CD4-positive, alpha-beta T cell treated with Interferon gamma for 1 hour (primary cell): Measurements from ENCODE around the gene GPR156.
"Not testable (repeated sequence)": the region's sequence is repeated elsewhere in the genome, so short reads cannot be mapped to it uniquely, and the experiment has no call there.

Experiments used
- DNase-seq: peaks from one replicate; pipeline ENCODE4 v3.0.0-alpha.2; 2020

Gene GPR156

DNA sequence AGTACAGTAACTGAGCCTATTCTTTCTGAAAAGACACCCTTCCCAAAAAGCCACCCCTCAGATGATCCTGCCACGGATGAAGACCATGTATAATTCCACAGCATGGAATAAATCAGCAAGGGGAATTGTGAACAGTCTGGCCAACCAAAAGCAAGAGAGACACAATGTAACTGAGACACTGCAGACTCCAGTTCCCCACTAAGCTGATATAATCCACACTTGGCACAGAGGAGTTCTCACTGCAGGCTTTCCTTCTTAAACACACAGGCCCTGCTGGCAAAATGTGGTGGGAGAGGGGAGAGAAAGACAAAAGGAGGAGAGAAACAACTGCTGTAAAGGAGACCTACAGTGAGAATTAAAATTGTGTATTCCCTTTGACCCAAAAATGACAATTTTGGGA, 12.7 kb downstream of the GPR156 start:
- DNase-seq: no peak

- no peak for DNase-seq
Observed at GRCh38 chr3:120265989-120266388, 19.0 kb downstream of the GPR156 start.

DNA sequence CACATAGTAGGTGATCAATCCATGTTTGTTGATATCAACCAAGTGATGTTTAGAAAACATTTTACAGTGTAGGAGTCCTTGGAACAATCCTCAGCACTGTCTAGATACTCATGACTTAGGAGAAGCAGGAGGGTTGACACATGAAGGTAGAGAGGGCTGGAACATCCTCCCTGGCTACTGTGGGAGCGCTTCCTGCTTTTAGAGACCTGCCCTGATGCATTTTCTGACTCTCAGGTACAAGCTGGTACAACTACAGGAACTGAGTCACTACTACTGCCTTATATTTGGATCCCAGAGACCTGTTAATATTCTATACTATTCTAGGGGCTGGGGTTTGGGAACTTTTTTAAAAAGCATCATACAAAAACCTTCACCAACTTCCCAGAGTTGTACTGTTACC, 20.1 kb downstream of the GPR156 start:
- DNase-seq: no peak

GRCh38 chr3:120263792-120264191, 21.2 kb downstream of the GPR156 start:
- no peak for DNase-seq

DNA sequence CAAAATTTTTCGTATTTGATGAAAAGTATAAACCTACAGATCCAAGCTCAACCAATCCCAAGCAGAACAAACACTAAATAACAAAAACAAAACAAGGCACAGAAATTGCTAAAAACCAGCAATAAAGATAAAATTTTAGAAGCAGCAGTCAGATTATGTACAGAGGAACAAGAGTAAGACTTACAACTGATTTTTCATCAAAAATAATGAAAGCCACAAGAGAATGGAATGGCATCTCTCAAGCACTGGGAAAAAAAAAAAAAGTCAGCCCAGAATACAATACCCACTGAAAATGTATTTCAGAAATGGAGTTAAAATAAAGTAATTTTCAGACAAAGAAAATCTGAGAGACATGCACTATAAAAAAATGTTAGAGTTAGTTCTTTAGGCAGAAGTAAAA, 27.0 kb downstream of the GPR156 start:
- DNase-seq: no peak

GRCh38 chr3:120245386-120245785, 39.6 kb downstream of the GPR156 start:
- no peak for DNase-seq

DNA sequence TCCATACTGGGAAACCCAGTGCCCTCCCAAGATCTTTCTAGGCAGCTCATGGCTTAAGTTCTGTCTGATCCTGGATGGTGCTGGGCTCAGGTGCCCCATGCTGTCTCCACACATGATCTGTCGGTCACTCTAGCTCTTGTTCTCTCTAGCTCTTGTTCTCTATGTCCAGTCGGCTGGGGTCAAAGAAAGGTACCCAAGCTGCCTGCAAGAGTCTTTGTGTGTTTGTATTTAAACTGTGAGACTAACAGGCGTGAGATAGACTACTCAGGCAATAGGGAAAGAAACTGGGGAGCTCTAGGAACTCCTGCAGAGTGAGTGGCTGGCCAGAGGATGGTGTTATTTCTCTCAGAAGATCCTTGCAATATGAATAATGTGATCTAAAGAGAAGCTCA, 40.2 kb downstream of the GPR156 start:
- DNase-seq: no peak

GRCh38 chr3:120239644-120240043, 45.4 kb downstream of the GPR156 start:
- DNase-seq: no peak

DNA sequence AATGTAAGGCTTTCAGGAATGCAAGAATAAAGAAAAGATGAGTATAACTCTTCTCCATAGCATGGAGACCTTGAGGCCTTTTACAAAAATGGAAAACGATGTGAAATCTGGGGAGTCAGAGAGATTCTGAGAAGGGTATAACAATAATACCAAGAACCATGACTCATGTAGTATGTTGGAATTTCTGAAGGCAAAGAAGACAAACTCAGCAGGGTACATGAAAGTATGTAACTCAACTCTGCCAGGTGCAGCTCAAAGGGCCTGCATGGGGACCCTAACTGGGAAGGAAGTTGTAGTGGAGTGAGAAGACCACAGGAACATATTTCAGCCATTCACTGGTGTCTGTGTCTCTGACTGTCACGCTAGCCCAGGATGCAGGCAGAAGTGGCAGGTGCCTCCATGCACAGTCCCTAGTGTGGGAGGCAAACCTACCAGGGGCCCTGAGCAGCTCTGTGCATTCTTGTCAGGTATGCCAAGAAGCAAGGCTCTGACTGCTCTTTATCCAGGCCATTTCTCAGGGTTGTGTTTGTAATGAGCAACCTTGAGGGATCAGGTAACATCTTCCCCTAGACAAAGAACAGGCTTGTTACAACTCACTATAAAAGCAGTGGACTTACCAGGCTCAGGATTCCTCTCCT, 57.2 kb downstream of the GPR156 start:
- DNase-seq: no peak

- no peak for DNase-seq
Observed at GRCh38 chr3:120224237-120224636, 60.8 kb downstream of the GPR156 start.

DNA sequence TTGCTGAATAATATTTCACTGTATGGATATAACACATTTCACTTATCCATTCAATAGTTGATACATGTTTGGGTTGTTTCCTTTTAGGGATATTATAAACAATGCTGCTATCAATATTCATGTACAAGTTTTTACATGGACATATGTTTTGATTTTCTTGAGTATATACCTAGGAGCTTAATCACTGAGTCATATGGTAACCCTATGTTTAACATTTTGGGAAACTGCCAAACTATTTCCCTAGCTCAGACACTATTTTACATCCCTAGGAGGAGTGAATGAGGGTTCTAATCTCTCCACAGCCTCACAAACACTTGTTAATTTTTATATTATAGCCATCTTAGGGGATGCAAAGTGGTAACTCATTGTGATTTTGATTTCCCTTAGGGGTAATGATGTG, 66.0 kb downstream of the GPR156 start:
- DNase-seq: no peak

GRCh38 chr3:120216633-120217032, 68.4 kb downstream of the GPR156 start:
- not testable (repeated sequence) for DNase-seq

GRCh38 chr3:120214176-120214575, 70.8 kb downstream of the GPR156 start:
- DNase-seq: no peak

GRCh38 chr3:120212505-120212904, 72.5 kb downstream of the GPR156 start:
- DNase-seq: no peak

DNA sequence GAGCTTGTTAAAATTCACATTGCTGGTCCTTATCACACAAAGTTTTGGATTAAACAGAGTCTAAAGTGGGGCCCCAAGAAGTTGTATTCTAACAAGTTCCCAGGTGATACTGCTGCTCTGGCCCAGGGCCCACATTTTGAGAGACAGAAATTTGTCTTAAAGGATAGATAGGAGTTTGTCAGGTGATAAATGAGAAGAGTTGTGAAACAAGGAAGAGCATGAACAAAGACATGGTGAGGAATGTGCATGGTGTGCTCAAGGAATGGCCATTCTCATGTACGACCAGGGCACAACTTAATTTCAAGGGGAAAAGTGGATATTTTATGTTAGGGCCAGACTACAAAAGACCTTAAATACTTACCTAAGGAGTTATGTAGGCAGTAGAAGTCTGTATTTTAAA, 75.6 kb downstream of the GPR156 start:
- no peak for DNase-seq

GRCh38 chr3:120204338-120204737, 80.7 kb downstream of the GPR156 start:
- DNase-seq: no peak

DNA sequence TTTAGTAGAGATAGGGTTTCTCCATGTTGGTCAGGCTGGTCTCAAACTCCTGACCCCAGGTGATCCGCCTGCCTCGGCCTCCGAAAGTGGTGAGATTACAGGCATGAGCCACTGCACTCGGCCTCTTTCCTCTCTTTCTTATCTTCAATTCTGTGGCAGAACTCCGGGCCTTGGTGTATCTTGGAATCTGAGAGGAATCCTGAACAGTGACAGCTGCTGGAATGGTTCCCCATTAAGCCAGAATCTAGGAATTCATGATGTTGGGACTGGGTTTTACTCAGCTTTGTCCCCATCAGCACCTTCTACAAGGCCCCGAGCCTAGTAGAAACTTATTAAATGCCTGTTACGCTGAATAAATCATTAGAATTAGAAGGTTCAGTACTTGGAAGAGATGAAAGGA, 81.4 kb downstream of the GPR156 start:
- DNase-seq: no peak

GRCh38 chr3:120203016-120203415, 82.0 kb downstream of the GPR156 start:
- no peak for DNase-seq

- DNase-seq: no peak
Observed at GRCh38 chr3:120202363-120202762, 82.7 kb downstream of the GPR156 start.

- DNase-seq: no peak
Observed at GRCh38 chr3:120200493-120201235, 84.4 kb downstream of the GPR156 start.

DNA sequence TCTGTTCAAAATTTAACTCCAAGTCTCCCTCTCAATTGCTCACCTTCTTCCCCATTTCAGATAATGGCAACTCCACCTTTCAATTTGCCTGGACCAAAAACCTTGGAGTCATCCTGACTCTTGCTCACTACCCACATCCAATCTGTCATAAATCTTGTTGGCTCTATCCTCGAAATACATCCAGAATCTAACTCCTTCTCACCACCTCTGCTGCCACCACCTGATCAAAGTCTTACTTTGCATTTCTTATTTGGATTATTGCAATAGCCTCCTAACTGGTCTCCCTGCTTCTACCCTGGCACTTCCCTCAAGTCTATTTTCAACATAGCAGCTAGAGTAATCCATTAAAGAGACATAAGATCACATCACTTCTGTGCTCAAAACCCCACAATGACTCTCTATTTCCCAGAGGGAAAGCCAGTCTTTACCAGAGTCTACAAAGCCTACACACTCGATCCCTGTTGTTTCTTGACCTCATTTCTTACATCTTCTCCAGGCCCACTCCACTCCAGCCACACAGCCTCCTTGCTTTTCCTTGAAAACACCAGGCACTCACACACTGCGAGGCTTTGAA, 86.6 kb downstream of the GPR156 start:
- no peak for DNase-seq

- DNase-seq: no peak
Observed at GRCh38 chr3:120196812-120197211, 88.2 kb downstream of the GPR156 start.

- no peak for DNase-seq
Observed at GRCh38 chr3:120196333-120196732, 88.7 kb downstream of the GPR156 start.

DNA sequence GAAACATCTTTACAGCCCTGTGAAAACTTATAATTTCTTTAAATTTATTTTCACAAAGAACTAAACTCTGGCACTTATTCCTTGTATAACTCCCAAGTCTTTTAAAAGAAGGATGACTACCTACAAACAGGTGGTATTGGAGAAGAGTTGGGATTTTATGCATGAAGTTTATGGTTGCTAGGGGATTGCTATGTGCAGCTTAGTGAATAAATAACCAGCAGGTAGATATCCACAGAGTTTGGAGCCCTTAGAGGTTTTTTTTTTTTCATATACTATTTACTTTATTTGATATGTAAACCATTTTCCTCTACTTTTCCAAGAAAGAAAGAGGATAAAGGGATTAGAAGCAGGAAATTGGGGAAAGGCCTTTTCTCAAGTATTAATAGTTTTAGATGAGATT, 91.5 kb downstream of the GPR156 start:
- no peak for DNase-seq

- no peak for DNase-seq
Observed at GRCh38 chr3:120192579-120192978, 92.4 kb downstream of the GPR156 start.
